Measurements from ENCODE around the gene LRRC61.

LRRC61 gene

DNA sequence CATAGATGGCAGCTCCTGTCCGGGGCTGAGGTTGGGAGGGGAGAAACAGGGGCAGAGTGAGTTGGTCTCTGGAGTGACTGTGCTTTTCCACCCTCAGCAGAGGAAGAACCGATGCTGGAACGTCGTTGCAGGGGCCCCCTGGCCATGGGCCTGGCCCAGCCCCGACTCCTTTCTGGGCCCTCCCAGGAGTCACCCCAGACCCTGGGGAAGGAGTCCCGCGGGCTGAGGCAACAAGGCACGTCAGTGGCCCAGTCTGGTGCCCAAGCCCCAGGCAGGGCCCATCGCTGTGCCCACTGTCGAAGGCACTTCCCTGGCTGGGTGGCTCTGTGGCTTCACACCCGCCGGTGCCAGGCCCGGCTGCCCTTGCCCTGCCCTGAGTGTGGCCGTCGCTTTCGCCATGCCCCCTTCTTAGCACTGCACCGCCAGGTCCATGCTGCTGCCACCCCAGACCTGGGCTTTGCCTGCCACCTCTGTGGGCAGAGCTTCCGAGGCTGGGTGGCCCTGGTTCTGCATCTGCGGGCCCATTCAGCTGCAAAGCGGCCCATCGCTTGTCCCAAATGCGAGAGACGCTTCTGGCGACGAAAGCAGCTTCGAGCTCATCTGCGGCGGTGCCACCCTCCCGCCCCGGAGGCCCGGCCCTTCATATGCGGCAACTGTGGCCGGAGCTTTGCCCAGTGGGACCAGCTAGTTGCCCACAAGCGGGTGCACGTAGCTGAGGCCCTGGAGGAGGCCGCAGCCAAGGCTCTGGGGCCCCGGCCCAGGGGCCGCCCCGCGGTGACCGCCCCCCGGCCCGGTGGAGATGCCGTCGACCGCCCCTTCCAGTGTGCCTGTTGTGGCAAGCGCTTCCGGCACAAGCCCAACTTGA, 48.2 kb downstream of the LRRC61 start:
- no peak for DNase-seq (ENCODE audit: low spot score)

DNA sequence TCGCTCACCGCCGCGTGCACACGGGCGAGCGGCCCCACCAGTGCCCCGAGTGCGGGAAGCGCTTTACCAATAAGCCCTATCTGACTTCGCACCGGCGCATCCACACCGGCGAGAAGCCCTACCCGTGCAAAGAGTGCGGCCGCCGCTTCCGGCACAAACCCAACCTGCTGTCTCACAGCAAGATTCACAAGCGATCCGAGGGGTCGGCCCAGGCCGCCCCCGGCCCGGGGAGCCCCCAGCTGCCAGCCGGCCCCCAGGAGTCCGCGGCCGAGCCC, 48.8 kb downstream of the LRRC61 start:
- no peak for DNase-seq (ENCODE audit: low spot score)

DNA sequence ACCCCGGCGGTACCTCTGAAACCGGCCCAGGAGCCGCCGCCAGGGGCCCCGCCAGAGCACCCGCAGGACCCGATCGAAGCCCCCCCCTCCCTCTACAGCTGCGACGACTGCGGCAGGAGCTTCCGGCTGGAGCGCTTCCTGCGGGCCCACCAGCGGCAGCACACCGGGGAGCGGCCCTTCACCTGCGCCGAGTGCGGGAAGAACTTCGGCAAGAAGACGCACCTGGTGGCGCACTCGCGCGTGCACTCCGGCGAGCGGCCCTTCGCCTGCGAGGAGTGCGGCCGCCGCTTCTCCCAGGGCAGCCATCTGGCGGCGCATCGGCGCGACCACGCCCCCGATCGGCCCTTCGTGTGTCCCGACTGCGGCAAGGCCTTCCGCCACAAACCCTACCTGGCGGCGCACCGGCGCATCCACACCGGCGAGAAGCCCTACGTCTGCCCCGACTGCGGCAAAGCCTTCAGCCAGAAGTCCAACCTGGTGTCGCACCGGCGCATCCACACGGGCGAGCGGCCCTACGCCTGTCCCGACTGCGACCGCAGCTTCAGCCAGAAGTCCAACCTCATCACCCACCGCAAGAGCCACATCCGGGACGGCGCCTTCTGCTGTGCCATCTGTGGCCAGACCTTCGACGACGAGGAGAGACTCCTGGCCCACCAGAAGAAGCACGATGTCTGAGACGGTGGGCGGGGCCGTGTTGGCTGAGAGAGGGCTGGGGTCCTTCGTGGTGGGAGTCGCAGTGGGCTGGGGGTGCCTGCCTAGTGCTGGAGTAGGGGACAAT, 49.3 kb downstream of the LRRC61 start:
- no peak for DNase-seq (ENCODE audit: low spot score)

DNA sequence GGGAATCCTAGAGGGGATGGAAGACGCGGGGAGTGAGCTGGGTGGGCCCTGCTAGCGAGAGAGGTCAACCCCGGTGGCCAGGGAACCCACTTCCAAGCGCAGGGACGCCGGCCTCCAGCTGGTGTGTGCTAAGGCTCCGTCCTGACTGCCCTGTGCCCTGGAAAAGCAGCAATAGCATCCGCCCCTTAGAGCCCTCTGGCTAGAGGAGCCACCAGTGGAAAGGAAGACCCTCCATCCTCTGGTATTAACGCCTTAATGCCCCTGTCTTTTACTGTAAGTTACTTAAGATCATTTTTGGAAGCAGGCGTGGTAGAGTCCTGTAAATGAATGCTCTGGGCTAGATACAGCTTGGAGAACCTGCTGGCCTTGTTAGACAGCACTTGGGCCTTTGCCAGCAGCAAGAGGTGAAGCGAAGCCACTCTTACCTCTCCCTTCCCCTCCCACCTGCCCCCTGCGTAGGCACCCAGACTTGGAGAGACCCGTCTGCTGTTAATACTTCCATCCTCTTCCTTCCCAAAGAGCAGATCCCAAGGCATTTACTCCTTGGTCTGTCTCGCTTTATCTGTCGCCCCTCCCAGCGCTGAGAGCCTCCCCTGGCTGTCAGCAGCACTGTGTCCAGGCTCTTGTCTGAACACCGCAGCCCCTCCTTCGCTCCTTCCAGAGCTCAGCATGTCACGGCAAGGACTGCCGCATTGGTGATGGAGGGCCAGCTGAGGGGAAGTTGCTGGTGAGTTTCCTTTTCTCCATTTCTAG, 50.1 kb downstream of the LRRC61 start:
- DNase-seq (ENCODE audit: low spot score): no peak

DNA sequence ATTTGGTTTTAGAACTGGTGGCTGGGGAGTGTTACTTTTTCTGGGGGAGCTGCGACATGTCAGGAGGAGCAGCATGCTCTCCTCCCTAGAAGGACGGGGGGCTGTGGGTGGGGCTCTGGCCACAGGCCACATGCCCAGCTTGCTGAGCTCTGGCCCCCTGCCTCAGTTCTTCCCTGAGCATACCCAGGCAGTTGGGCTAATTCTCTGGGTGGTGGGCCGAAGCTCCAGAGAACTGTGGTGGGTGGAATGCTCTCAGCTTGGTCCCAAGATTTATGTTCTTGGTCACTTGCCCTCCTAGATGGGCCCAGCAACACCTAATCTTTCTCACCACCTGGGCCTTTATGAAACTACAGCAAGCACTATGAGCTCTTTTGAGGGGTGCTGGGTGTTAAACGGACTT, 50.9 kb downstream of the LRRC61 start:
- DNase-seq (ENCODE audit: low spot score): no peak

DNA sequence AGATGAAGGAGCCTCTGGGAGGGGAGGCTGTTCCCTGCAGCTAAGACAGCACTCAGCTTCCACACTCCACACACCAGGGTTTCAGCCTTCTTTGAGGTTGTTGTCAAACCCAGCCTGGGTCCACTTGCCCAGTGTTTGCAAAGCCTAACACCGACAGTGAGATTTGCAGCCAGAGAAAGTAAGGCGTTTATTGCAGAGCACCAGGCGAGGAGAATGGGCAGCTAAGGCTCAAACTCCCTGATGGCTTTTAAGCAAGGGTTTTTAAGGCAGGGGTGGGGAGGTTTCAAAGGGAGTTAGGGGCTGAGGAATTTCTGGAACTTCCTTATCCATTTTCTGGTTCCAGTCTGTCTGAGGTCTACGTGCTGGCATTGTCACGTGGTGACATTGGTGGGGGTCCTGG, 51.3 kb downstream of the LRRC61 start:
- DNase-seq (ENCODE audit: low spot score): no peak

DNA sequence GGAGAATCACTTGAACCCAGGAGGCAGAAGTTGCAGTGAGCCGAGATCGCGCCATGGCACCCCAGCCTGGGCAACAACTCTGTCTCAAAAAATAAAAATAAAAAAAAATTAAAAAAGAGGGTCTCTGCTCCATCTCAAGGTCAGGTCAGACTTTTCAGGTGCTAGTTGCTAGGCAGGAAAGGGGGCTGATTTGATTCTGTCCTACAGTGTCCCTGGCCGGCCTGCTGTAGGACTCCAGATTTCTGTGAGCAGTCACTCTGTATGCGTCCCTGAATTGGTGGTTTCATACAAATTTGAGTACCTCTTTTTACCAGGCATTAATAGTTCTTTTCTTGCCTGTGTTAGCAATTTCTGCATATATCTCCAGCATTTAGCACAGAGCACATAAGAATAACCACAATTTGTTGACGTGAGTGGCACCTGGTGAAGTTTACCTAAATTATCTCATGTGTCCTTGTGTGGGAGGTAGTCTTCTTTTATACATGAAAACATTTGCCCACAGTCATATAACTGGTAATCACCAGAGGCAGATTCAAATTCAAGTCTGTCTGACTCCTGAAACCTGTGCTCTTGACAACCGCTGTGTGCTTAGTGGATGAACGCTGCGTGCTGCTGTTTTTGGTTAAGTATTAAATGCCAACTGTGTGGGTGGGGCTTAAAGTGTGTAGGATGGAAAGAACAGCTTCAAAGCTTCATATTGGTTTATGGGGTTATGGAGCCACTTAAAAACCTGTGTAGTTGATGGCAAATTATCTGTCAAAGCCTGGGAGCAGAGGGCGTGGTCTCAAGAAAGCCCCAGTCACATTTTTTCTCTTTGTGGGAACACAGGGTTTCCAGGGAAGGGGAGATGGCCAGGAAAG, 52.7 kb downstream of the LRRC61 start:
- DNase-seq (ENCODE audit: low spot score): no peak

DNA sequence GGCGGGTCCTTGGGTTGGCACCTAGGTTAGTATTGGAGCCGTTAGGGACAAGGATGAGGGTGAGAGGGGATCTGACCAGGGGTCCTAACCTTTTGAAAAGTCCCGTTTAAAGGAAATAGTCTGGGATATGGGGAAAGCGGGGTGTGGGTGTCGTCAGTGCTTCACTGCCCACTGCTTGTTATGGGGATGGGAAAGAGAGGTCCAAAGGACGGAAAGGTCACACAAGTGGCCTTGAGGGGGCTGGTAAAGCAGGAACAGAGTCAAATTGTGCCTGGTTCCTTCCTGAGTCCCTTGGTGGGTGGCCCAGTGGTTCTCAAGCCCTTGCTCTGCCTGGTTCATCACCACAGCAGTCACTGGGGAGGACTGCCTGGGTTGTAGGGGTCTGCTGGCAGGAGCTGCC, 53.4 kb downstream of the LRRC61 start:
- DNase-seq (ENCODE audit: low spot score): no peak

DNA sequence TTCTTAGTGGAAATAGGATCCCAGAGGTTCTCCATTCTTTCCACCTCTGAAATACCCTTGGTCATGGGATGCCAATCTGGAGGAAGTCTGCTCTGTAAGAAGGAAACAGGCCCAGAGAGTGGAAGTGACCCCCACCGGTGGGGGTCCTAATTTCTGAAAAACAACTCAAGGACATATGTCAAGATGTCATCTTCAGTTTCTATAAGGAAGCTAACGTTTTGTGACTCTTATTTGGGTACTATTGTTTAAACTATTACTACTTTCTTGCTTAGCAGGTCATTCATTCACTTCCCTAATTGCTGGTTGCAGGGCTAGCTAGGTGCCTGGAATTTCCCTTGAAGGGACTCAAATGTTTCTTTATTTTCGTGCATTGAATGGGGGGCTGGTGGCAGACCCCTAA, 54.0 kb downstream of the LRRC61 start:
- DNase-seq (ENCODE audit: low spot score): no peak

DNA sequence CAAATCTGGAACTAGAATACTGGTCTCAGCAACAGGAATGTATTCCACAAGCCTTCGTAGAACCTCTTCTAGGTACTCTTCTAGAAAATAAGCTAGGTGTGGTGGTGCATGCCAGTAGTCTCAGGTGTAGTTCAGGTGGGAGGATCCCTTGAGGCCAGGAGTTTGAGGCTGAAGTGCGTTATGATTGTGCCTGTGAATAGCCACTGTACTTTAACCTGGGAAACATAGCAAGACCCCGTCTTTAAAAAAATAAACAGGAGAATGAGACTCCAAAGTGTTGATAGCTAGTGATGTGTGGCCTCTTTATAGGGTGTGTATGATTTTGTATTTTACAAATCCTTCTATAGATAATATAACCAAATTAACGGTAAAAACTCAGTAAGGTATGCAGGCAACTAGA, 54.5 kb downstream of the LRRC61 start:
- DNase-seq (ENCODE audit: low spot score): no peak

DNA sequence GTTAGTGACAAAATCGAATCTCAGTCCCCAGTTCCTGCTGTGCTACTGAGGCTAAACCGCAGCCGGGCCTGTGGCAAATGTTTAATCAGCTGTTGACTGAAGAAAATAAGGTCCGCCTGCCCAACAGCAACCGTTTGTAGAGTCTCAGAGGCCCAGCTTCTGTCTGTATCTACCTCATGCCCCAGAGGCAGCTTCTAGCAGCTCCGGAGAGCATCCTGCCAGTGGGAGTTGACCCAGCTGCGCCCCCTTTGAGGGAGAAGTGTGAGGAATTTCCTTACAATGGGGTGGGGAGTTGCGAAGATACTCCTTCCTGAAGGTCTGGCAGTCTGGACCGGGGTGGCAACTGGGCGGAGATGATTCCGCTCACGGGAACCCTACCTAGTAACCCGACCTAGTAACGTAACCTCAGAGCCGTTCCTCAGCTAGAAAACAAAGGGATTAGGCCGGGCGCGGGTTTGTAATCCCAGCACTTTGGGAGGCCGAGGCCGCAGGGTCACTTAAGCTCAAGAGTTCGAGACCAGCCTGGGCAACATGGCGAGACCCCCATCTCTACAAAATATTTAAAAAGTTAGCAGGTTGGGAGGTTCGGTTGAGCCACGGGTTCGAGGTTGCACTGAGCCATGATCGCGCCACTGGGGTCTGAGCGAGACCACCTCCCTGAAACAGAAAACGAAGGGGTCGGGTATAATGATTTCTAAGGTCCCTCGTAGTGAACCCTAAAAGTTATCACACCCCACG, 55.1 kb downstream of the LRRC61 start:
- peak; percentile 69 for DNase-seq (ENCODE audit: low spot score)

DNA sequence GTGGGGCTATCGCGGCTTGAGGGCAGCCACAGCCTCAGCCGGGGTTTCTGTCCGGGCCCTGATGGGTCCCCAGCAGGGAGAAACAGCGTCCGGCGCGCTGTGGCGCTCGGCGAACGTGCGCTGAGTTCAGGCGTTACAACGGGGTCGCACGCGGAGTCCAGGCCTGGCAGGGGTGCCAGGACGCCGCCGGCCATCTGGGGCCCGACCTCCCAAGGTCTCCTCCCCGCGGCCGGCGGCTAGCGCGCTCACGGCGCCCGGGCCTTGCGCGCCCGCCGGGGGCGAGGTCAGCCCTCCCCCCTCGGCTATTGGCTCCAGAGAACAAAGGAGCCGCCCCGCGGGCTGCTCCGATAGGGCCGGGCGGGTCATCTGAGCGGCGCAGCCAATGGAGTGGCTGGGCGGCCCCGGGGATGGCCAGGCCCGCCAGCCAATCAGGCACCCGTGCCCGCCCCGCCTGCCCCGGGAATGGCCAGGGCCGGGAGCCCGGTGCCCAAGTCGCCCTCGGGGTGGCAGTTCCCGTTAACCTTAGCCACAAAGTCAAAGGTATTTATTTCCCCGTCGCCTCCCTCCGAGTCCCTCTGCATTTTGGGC, 55.8 kb downstream of the LRRC61 start, which contains the start of gene ZNF775:
Gene ZNF775, plus strand, starts transcription at position 478 of the 588 bp plus-strand sequence. CDS start 9,141 bp downstream, outside the sequence.
- peak; percentile 100 for DNase-seq (ENCODE audit: low spot score)

DNA sequence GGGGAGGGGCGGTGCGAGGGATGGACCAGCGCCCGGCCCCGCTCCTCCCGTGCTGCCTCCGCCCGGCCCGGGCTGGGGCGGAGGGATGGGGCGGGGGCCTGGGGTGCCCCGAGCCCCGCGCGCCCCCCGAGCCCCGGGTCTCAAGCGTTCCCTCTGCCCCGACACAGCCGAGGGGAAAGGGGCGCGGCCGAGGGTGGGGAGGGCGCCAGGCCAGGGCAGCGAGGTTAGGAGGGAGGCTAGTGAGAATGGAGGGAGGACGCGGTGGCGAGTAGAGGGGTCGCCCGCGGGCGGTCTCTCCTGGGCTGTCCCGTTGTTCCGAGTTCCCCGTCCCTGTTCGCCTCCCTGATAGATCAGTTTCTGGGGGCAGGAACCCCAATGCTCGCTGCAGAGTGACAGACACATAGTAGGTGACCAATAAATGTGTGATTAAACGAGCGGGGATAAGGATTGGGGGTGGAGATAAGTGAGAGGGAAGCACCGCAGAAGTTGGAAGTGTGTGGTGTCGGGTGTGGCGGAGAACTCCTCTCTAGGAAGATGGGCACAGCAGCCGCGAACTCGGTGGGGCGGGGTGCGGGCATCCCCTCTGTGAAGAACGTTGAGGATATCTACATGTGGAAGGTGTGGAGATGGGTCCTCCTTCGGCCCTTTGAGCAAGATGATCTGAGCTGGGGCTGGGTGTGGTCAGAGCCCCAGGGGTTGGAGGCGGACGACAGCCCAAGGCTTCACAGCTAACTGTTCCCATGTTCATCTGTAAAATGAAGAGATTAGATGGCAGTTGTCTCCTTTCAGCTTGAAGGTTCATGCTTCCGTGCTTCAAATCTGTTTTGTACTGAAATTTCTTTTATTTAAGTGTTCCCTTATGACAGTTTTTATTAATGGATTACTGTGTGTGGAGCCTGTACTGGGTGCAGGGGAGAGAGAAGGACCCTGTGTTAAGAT, 56.6 kb downstream of the LRRC61 start:
- peak; percentile 34 for DNase-seq (ENCODE audit: low spot score)

DNA sequence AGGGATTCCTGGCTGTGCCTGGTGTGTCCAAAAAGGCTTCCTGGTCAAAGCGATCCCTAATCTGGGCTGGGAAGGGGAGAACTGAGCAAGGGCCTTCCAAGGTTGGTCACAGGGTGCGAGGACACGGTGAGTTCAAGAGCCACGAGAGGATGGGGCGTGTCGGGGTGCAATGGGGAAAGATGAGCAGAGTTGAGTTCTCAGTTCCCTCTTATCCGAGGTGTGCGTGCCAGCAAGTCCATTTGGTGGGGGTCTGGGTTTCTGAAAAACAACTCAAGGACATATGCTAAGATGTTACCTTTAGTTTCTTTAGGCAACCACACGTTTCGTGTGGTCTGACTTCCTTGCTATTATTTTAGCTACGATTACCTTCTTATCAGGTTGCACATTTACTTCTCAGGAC, 57.3 kb downstream of the LRRC61 start:
- DNase-seq (ENCODE audit: low spot score): no peak

DNA sequence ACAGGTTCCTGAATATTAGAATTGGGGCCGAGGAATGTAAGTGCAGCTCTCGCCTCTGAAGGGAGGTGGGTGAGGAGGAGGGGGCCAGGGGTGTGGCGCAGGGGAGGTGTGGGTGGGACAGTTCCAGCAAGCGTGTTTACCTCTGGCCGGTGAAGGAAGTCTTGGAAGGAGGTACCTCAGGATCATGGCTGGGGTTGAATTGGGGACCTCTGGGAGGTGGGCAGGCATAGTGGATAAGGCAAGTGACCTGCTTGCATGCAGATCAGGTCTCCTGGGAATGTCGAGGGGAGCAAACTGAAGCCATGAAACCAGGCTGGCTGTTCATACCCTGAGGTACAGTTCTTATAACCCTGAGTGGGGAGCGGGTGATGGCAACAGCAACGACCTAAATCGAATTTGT, 57.9 kb downstream of the LRRC61 start:
- DNase-seq (ENCODE audit: low spot score): no peak

DNA sequence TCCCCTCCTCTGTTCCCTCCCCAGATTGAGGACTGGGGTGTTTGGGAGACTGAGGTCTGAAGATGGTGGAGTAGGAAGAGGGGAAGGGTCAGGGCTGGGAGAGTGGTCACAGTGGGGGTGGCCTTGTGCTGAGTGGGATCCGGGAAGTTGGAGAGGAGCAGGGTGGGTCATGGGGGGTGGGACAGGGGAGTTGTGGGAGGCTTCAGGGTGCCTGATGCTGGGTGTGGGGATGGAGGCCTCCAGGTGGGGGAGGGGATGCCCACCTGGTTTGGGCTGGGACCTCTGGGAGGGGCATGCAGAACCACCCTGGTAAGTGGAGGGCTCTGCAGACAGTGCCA, 58.6 kb downstream of the LRRC61 start:
- no peak for DNase-seq (ENCODE audit: low spot score)

DNA sequence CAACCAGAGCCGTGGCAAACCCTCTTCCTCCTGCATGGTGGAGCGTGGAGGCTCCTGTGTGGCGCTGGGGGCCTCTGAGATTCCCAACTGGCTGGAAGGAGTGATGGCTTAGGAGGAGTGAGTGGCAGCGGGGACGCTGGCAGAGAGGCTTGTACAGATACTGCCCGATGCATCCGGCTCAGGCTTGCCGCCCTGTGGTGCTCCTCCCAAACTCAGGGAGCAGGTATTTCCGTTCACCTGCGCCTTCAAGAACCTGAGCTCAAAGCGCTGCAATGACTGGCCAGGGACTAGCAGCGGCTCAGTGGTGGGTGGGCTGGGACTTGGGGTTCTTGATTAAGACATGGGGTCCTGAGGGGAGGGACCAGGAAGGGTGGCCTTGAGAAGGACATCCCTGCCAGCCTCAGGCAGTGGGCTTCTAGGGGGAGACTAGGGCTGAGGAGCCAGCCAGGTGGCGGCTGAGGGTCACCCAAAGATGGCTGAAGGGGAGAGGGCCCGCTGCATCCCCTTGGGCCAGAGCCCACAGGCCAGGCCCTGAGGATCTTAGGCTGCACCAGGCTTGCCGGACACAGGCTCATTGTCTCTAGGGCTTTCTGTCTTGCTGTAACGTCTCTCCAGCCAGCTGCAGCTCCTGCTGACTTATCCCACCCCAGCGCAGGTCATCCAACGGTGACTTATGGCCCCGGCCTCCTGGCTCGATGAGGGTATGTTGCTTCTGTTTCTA, 59.1 kb downstream of the LRRC61 start:
- DNase-seq (ENCODE audit: low spot score): no peak

DNA sequence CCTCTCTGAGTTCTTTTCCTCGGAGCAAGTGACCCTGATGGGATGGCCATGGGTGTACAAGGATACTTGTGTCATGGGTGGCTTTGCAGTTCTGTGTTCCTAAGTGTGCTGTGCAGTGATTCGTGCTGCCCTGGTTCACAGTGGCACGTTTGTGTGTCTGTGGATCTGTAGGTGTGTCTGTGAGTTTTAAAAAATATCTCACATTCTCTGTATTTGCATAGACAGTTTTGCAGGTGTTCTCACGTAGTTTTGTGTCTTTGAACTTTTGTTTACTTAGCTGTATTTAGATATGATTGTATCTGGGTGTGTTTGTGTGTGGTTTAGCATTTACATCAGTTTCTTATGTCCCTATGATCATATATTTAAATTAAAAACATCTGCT, 59.7 kb downstream of the LRRC61 start:
- DNase-seq (ENCODE audit: low spot score): no peak

Data from AG08395 (cell line).